Posterior vena cava (tissue), 2 donors: Measurements from ENCODE around the gene VSX1. TPM values are rescaled to one million over a fixed set of nuclear protein-coding genes. Genes with fewer than 3 reads are reported as not detected.

Experiments used
- DNase-seq: peaks from one replicate; pipeline ENCODE4 v3.0.0-alpha.2; 2020; ENCODE audit warnings: low spot score
- intact Hi-C, 2 donors: fragments of 100-400 bp; cut with DNase I; formaldehyde crosslinking; loops; one replicate each; pipeline versions ENCODE4 v1.14.1 to v1.14.2; 2022 to 2023
- total RNA-seq, 2 donors: library from RNA; stranded (reverse); fragmentation: NEBNext Ultra II Directional; extraction: Animal tissue kit (Norgen Biotek cat#: 25700); gene quantifications; one replicate each; pipeline ENCODE4 v1.2.1, GENCODE V29; 2021
- donor health status: DM: yes; HTN: yes; CAD: no.
- donor health status: DM: yes; HTN: yes; CAD: no.

Gene VSX1
- total RNA-seq, 2 donors from 2014 or later = not detected

- DNase-seq = peak; percentile 32
- intact Hi-C loops = no loop called here
These were observed 10.2 kb downstream of the VSX1 start for GRCh38 chr20:25071734-25072133.

DNA sequence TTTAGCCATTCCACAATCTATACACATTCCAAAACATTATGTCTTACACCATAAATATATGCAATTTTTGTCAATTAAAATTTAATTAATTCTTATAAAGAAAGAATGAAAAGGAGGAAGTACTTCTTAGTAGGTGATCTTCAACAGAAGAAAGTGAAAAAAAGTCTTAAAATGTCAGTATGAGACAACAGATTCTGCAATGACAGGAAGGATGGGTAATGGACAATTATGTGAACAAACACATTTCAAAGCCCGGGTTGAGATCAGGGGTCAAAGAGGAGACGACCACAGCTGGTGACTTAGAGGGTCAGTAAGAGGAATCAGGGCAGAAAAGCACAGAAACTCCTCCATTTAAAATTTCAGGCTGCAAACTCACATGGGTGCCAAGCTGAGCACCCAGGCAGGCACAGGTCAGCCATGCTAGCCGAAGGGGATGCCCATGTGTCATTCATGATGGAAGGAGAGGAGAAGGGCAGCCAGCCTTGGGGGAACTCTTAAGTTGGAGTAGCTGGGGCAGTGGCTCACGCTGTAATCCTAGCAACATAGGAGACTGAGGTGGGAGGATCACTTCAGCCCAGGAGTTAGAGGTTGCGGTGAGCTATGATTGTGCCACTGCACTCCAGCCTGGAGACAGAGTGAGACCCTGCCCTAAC is 11.0 kb downstream of the VSX1 start:
- intact Hi-C loops = no loop called here
- DNase-seq = peak; percentile 32

GRCh38 chr20:25067102-25067987 is 14.6 kb downstream of the VSX1 start:
- DNase-seq = peak; percentile 45
- intact Hi-C loops = loop anchor here in 1 of 2 donors (10.0 kb wide), 1 partner anchor 127 kb away; the partner anchor contains the start of gene ENTPD6

- intact Hi-C loops = loop anchor here in 1 of 2 donors (10.0 kb wide), 1 partner anchor 128 kb away; the partner anchor contains the start of gene ENTPD6
- peak; percentile 32 for DNase-seq
These were observed 15.6 kb downstream of the VSX1 start for GRCh38 chr20:25066386-25066785.

GRCh38 chr20:25065625-25066338 is 16.2 kb downstream of the VSX1 start:
- peak; percentile 84 for DNase-seq
- intact Hi-C loops = loop anchor here (2.0 to 10.0 kb wide), 2 partner anchors 71 to 129 kb away; partner anchors contain the start of gene ENTPD6 (in 1 of the 2)

- intact Hi-C loops = loop anchor here (2.0 to 10.0 kb wide), 2 partner anchors 70 to 130 kb away; partner anchors contain the start of gene ENTPD6 (in 1 of the 2)
- peak; percentile 70 for DNase-seq
These were observed 16.8 kb downstream of the VSX1 start for GRCh38 chr20:25065072-25065624.

DNA sequence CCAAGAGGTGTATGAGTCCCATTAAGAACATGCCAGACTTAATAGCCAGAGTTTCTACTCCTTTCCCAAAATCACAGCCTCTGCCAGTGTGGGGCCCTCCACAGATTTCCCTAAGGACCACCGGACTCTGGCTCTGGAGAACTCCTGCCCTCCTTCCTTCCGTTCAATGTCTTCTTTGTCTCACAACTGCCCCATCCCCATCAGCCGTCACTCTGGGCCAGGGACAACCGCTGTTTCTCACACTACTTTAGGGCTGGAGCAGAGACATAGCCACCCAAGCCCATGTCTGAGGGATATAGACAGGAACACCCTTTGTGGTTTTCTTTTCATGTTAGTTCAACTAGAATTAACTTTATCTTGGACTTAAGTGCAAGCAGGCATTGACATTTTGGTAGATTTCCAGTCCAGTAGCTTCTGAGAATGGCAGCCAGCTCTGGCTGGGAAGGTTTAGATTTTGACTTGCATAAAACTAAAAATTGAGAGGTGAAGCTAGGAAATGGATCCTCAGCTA is 17.3 kb downstream of the VSX1 start:
- DNase-seq = peak; percentile 37
- intact Hi-C loops = loop anchor here (2.0 to 10.0 kb wide), 2 partner anchors 70 to 130 kb away; partner anchors contain the start of gene ENTPD6 (in 1 of the 2)

GRCh38 chr20:25063981-25064380 is 18.0 kb downstream of the VSX1 start:
- DNase-seq = no peak
- intact Hi-C loops = loop anchor here (2.0 to 10.0 kb wide), 2 partner anchors 69 to 131 kb away; partner anchors contain the start of gene ENTPD6 (in 1 of the 2)

- intact Hi-C loops = loop anchor here in 1 of 2 donors (10.0 kb wide), 1 partner anchor 131 kb away; the partner anchor contains the start of gene ENTPD6
- peak; percentile 40 for DNase-seq
These were observed 18.4 kb downstream of the VSX1 start for GRCh38 chr20:25063546-25063945.

- intact Hi-C loops = loop anchor here in 1 of 2 donors (10.0 kb wide), 1 partner anchor 132 kb away; the partner anchor contains the start of gene ENTPD6
- peak; percentile 13 for DNase-seq
These were observed 19.1 kb downstream of the VSX1 start for GRCh38 chr20:25062841-25063240.

- DNase-seq = peak; percentile 47
- intact Hi-C loops = loop anchor here in 1 of 2 donors (10.0 kb wide), 1 partner anchor 133 kb away; the partner anchor contains the start of gene ENTPD6
These were observed 20.0 kb downstream of the VSX1 start for GRCh38 chr20:25061821-25062530.

DNA sequence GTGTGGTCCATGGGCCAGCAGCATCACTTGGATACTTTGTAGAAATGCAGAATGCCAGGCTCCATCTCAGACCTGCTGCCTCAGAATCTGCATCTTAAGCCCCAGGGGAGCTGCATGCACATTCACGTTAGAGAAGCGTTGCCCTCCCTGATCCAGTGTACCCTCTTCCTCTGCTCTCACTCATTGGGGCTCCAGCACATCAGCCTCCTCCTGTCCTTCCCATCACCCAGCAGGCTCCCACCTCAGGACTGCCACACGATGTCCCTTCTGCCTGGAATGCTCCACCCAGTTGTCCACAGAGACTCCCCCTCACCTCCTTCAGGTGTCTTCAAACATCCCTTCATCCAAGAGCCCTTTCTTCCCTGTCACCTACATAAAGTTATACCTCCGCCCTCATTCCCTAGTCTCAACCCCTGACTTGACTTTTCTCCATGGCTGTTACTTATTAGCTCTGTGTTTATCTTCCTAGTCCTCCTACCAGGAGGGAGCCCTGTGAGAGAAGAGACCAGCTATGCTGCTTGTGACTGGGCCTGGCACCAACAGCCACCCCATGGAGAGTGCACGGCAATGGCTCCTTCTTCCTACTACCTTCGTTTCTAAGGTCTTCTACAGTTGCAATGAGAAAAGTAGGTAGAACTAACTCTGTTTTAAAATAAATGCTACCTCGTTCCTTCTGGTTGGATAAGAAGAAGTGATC is 20.7 kb downstream of the VSX1 start:
- intact Hi-C loops = loop anchor here in 1 of 2 donors (10.0 kb wide), 1 partner anchor 134 kb away; the partner anchor contains the start of gene ENTPD6
- peak; percentile 40 for DNase-seq

DNA sequence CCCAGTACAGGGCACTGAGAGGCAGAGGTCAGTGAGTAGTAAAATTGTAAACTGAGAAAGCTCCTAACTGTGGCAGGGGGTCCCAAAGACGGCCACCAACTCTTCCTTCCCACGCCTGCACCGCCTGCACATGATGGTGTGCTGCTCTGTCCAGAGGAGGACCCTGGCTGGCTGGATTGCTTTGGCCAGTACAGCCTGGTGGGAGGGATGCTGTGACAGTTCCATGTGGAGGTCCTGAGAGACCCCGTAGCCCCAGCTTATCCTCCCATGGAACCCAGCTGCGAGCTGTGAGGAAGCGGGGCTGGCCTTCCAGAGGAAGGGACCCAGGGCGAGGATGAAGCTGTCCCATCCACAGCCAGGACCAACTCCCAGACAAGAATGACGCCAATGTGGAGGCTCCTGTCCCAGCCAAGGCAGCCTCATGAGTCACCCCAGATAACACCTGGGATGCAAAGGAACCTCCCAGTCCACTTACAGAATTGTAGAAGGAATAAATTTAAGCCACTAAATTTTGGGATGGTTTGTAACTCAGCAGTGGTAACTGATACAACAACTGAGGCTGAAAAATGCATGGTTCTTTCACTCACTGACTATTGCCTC is 22.0 kb downstream of the VSX1 start:
- DNase-seq = peak; percentile 48
- intact Hi-C loops = loop anchor here in 1 of 2 donors (10.0 kb wide), 2 partner anchors 135 to 335 kb away; partner anchors contain the start of genes ABHD12 and ENTPD6

GRCh38 chr20:25058847-25059810 is 22.8 kb downstream of the VSX1 start:
- intact Hi-C loops = loop anchor here in 1 of 2 donors (10.0 kb wide), 1 partner anchor 336 kb away; the partner anchor contains the start of gene ABHD12
- DNase-seq = peak; percentile 80
